Measurements from ENCODE around the gene CRYGN. TPM values are rescaled to one million over a fixed set of nuclear protein-coding genes. Genes with fewer than 3 reads are reported as not detected.

Gene CRYGN
- total and polyA plus RNA-seq, 2 donors (not counting 1 experiment from before 2014, with no cell fraction given), result 0.07 to 0.50 TPM

- DNase-seq (ENCODE audit: low read depth in 2 of 2), result peak; percentile 45 to 70
- Histone ChIP-seq H3K4me3 (replicated peaks in 1 of 4; ENCODE audit: control extremely low read depth in 1 of 4, insufficient read depth in 1 of 4, low read depth in 3 of 4, low read length in 4 of 4) (no peak overlapping the region), H3K9me3 (ENCODE audit: control insufficient read depth, insufficient read depth, low read depth, low read length) (no peaks in the 10 kb centered on the region), H3K27me3 (ENCODE audit: control insufficient read depth, insufficient read depth, low read length) (peaks cover 2% of the 10 kb centered on the region), H4K20me1 (ENCODE audit: control insufficient read depth, extremely low read depth, insufficient read depth, low read length) (no peaks in the 10 kb centered on the region), H3K4me1 (ENCODE audit: control insufficient read depth, extremely low read depth, insufficient read depth, low read length) (peaks cover 16% of the 10 kb centered on the region), H3K27ac (ENCODE audit: insufficient read depth, low read length) (no peak overlapping the region), H3K4me2 (ENCODE audit: extremely low read depth, insufficient read depth, low read length) (no peak overlapping the region), H3K9ac (ENCODE audit: insufficient read depth, low read length) (no peak overlapping the region), H2AFZ (ENCODE audit: low read length) (no peak overlapping the region), H3K36me3 (ENCODE audit: control insufficient read depth, insufficient read depth, low read length) (no peaks in the 10 kb centered on the region), H3K79me2 (ENCODE audit: control insufficient read depth, insufficient read depth, low read length) (no peaks in the 10 kb centered on the region)
- no peak for TF ChIP-seq EZH2 (IDR thresholded peaks at IDR 0.05; ENCODE audit: low read length, missing control alignments)
Measured at GRCh38 chr7:151424799-151425198, 15.1 kb downstream of the CRYGN start.

- peaks cover 2% of the 10 kb centered on the region for H3K27me3 ChIP-seq (ENCODE audit: control insufficient read depth, insufficient read depth, low read length)
- H3K36me3 ChIP-seq (ENCODE audit: control insufficient read depth, insufficient read depth, low read length), result no peaks in the 10 kb centered on the region
- H2AFZ ChIP-seq (ENCODE audit: low read length), result no peak overlapping the region
- peaks cover 12% of the 10 kb centered on the region for H3K4me1 ChIP-seq (ENCODE audit: control insufficient read depth, extremely low read depth, insufficient read depth, low read length)
- H4K20me1 ChIP-seq (ENCODE audit: control insufficient read depth, extremely low read depth, insufficient read depth, low read length), result no peaks in the 10 kb centered on the region
- H3K4me2 ChIP-seq (ENCODE audit: extremely low read depth, insufficient read depth, low read length), result no peak overlapping the region
- no peak overlapping the region for H3K27ac ChIP-seq (ENCODE audit: insufficient read depth, low read length)
- H3K4me3 ChIP-seq (replicated peaks in 1 of 4; ENCODE audit: control extremely low read depth in 1 of 4, insufficient read depth in 1 of 4, low read depth in 3 of 4, low read length in 4 of 4), result no peak overlapping the region
- no peak overlapping the region for H3K9ac ChIP-seq (ENCODE audit: insufficient read depth, low read length)
- no peaks in the 10 kb centered on the region for H3K9me3 ChIP-seq (ENCODE audit: control insufficient read depth, insufficient read depth, low read depth, low read length)
- TF ChIP-seq EZH2 (IDR thresholded peaks at IDR 0.05; ENCODE audit: low read length, missing control alignments), result no peak
- no peak for TF ChIP-seq CTCF (conservative IDR thresholded peaks at IDR 0.05 in 1 of 2, IDR thresholded peaks at IDR 0.05 in 1 of 2; ENCODE audit: low read depth in 1 of 2, low read length in 2 of 2)
- H3K79me2 ChIP-seq (ENCODE audit: control insufficient read depth, insufficient read depth, low read length), result no peaks in the 10 kb centered on the region
- DNase-seq (ENCODE audit: low read depth in 2 of 2), result no peak
Measured at GRCh38 chr7:151423936-151424335, 16.0 kb downstream of the CRYGN start.

GRCh38 chr7:151423226-151423625 lies 16.7 kb downstream of the CRYGN start:
- Histone ChIP-seq H3K36me3 (ENCODE audit: control insufficient read depth, insufficient read depth, low read length) (no peaks in the 10 kb centered on the region), H3K4me3 (replicated peaks in 1 of 4; ENCODE audit: control extremely low read depth in 1 of 4, insufficient read depth in 1 of 4, low read depth in 3 of 4, low read length in 4 of 4) (no peak overlapping the region), H3K27ac (ENCODE audit: insufficient read depth, low read length) (no peak overlapping the region), H3K27me3 (ENCODE audit: control insufficient read depth, insufficient read depth, low read length) (peaks cover 2% of the 10 kb centered on the region), H2AFZ (ENCODE audit: low read length) (no peak overlapping the region), H3K4me2 (ENCODE audit: extremely low read depth, insufficient read depth, low read length) (no peak overlapping the region), H3K4me1 (ENCODE audit: control insufficient read depth, extremely low read depth, insufficient read depth, low read length) (peaks cover 9% of the 10 kb centered on the region), H3K9ac (ENCODE audit: insufficient read depth, low read length) (no peak overlapping the region), H3K79me2 (ENCODE audit: control insufficient read depth, insufficient read depth, low read length) (no peaks in the 10 kb centered on the region), H4K20me1 (ENCODE audit: control insufficient read depth, extremely low read depth, insufficient read depth, low read length) (no peaks in the 10 kb centered on the region), H3K9me3 (ENCODE audit: control insufficient read depth, insufficient read depth, low read depth, low read length) (no peaks in the 10 kb centered on the region)
- TF ChIP-seq EZH2 (IDR thresholded peaks at IDR 0.05; ENCODE audit: low read length, missing control alignments), result no peak
- TF ChIP-seq CTCF (conservative IDR thresholded peaks at IDR 0.05 in 1 of 2, IDR thresholded peaks at IDR 0.05 in 1 of 2; ENCODE audit: low read depth in 1 of 2, low read length in 2 of 2), result no peak
- DNase-seq (ENCODE audit: low read depth in 2 of 2), result peak in 1 of 2 donors; percentile 35
